HL-60 (cell line): Measurements from ENCODE around the gene MELTF.

Experiments used
- DNase-seq, 2 experiments: peaks; one replicate each; pipeline ENCODE4 v3.0.0-alpha.2; 2010 to 2020; ENCODE audit warnings: low read depth in 1 of 2, low spot score in 1 of 2
- H3K27ac ChIP-seq: fragments of 250-450 bp; sonication (Bioruptor Pico); replicated peaks from 2 replicates; pipeline ENCODE4 v1.5.1; 2020; ENCODE audit warnings: mild to moderate bottlenecking, moderate library complexity
- H3K27me3 ChIP-seq: fragments of 250-450 bp; sonication (Bioruptor Pico); 2 replicates; pipeline ENCODE4 v1.5.1; 2021; ENCODE audit warnings: mild to moderate bottlenecking, moderate library complexity; ENCODE audit not compliant: insufficient read depth, poor library complexity, severe bottlenecking
- H3K4me3 ChIP-seq: replicated peaks from 2 replicates; pipeline ENCODE4 v1.5.1; 2011; ENCODE audit warnings: mild to moderate bottlenecking, control low read depth, low read length; ENCODE audit not compliant: insufficient read depth
- CTCF ChIP-seq: IDR thresholded peaks from one replicate; pipeline ENCODE4 v1.5.1; 2011; ENCODE audit warnings: low read length, control low read depth, inconsistent platforms; ENCODE audit not compliant: insufficient read depth
- GABPA ChIP-seq: IDR thresholded peaks from 2 replicates; pipeline ENCODE4 v1.6.1; 2012; ENCODE audit warnings: low read depth
- POLR2AphosphoS5 ChIP-seq: IDR thresholded peaks from 2 replicates; pipeline ENCODE4 v1.6.1; 2012; ENCODE audit warnings: low read depth
- REST ChIP-seq: IDR thresholded peaks from 2 replicates; pipeline ENCODE4 v1.6.1; 2012; ENCODE audit warnings: low read depth; ENCODE audit not compliant: insufficient replicate concordance
- SPI1 ChIP-seq: IDR thresholded peaks from 2 replicates; pipeline ENCODE4 v1.6.1; 2012; ENCODE audit warnings: low read depth, mild to moderate bottlenecking, borderline replicate concordance

MELTF gene

GRCh38 chr3:196996454-196997265 is 33.0 kb downstream of the MELTF start:
- DNase-seq: no peak
- TF ChIP-seq POLR2AphosphoS5: no peak
- TF ChIP-seq CTCF: no peak
- no peak for TF ChIP-seq SPI1
- TF ChIP-seq REST: no peak
- no peak for TF ChIP-seq GABPA
- H3K4me3 ChIP-seq: no peak overlapping the region
- H3K27ac ChIP-seq: no peak overlapping the region
- H3K27me3 ChIP-seq: no peaks in the 10 kb centered on the region

- DNase-seq: no peak
- no peak overlapping the region for H3K27ac ChIP-seq
- TF ChIP-seq POLR2AphosphoS5 (no peak), GABPA (no peak), CTCF (no peak), REST (no peak), SPI1 (no peak)
- no peak overlapping the region for H3K4me3 ChIP-seq
- no peaks in the 10 kb centered on the region for H3K27me3 ChIP-seq
Observed at GRCh38 chr3:196995646-196996355, 33.8 kb downstream of the MELTF start.

GRCh38 chr3:196995027-196995426 is 34.6 kb downstream of the MELTF start:
- no peak overlapping the region for H3K4me3 ChIP-seq
- H3K27me3 ChIP-seq: no peaks in the 10 kb centered on the region
- no peak for TF ChIP-seq CTCF
- no peak for TF ChIP-seq SPI1
- no peak for TF ChIP-seq REST
- TF ChIP-seq GABPA: no peak
- TF ChIP-seq POLR2AphosphoS5: no peak
- no peak overlapping the region for H3K27ac ChIP-seq
- DNase-seq: no peak
